Body of pancreas (tissue), 4 donors: Measurements from ENCODE around the gene INTS15. TPM values are rescaled to one million over a fixed set of nuclear protein-coding genes. Genes with fewer than 3 reads are reported as not detected.

Source experiments
- ATAC-seq: fragments of 150-250 bp; one replicate; pipeline ENCODE4 v1.9.1; 2016
- DNase-seq, 4 donors: peaks; one replicate each; pipeline ENCODE4 v3.0.0-alpha.2; 2019
- H3K27ac ChIP-seq, 4 donors: fragments of 200-600 bp; sonication (generic); 1 replicate in 3 of 4; 2 replicates in 1 of 4; pipeline versions ENCODE4 v1.5.1 to v1.6.1; 2016 to 2019; ENCODE audit warnings: mild to moderate bottlenecking in 1 of 4, mixed read lengths in 1 of 4, moderate library complexity in 1 of 4
- H3K27me3 ChIP-seq, 2 donors: fragments of 200-600 bp; sonication (generic); one replicate each; pipeline ENCODE4 v1.6.0; 2016; ENCODE audit warnings: mild to moderate bottlenecking in 1 of 2
- H3K36me3 ChIP-seq, 2 donors: fragments of 200-600 bp; sonication (generic); replicated peaks in 1 of 2; 2 replicates each; pipeline ENCODE4 v1.5.1; 2016; ENCODE audit warnings: low read depth in 2 of 2; ENCODE audit not compliant: insufficient read depth in 1 of 2
- H3K4me1 ChIP-seq: fragments of 200-600 bp; sonication (generic); one replicate; pipeline ENCODE4 v1.6.0; 2016
- H3K4me3 ChIP-seq, 2 donors: fragments of 200-600 bp; sonication (generic); 1 replicate in 1 of 2; 2 replicates in 1 of 2; pipeline ENCODE4 v1.5.1; 2016 to 2019
- H3K9me3 ChIP-seq, 3 donors: fragments of 200-600 bp; sonication (generic); 1 replicate in 2 of 3; 2 replicates in 1 of 3; pipeline ENCODE4 v1.5.1; 2016
- POLR2A ChIP-seq, 3 donors: fragments of 450-650 bp; IDR thresholded peaks; one replicate each; pipeline ENCODE4 v1.6.1; 2016; ENCODE audit warnings: antibody characterized with exemption in 3 of 3, mild to moderate bottlenecking in 2 of 3
- WGBS, 2 donors: methylation state at CpG; one replicate each; pipeline ENCODE4 v1.1.5; 2017; 5-methylcytosine and 5-hydroxymethylcytosine counted together
- intact Hi-C: fragments of 100-400 bp; cut with DNase I; formaldehyde crosslinking; loops from one replicate; pipeline ENCODE4 v1.15.1; 2023
- total RNA-seq, 2 donors: library from RNA; depleted of rRNA; stranded (reverse); fragments of >200 nt; gene quantifications; one replicate each; pipeline ENCODE4 v1.1.0, GENCODE V29; 2016
- TF ChIP-seq, protein P1 (sequence below), 7 experiments: fragments of 450-650 bp in 4 of 7; fragments of 200-600 bp in 3 of 7; sonication (generic) in 3 of 7; IDR thresholded peaks; one replicate each; pipeline ENCODE4 v1.5.1; 2016 to 2019; ENCODE audit warnings: antibody characterized with exemption in 7 of 7

INTS15 gene
- total RNA-seq = 10 to 100 TPM; 25.7 to 40.5 TPM

- Histone ChIP-seq H3K27me3 (no peaks in the 10 kb centered on the region), H3K4me1 (peaks cover 19% of the 10 kb centered on the region), H3K9me3 (no peaks in the 10 kb centered on the region), H3K4me3 (peak within 1 kb of the TSS; percentile 26 to 93), H3K27ac (peak within 1 kb of the TSS; percentile 73 to 88 (median 82)), H3K36me3 (peaks cover 5 to 11% of the 10 kb centered on the region in 2 donors)
- intact Hi-C loops = no loop called here
- WGBS, 2 donors = 0% methylated on average over 4 to 75 of the region's 107 CpGs
- DNase-seq = peak; percentile 75 to 85 (median 82)
- ATAC-seq = peak; percentile 97
- peak in 2 of 3 donors; percentile 31 to 64 for TF ChIP-seq POLR2A (IDR thresholded peaks at IDR 0.05)
- TF ChIP-seq, protein P1, sequence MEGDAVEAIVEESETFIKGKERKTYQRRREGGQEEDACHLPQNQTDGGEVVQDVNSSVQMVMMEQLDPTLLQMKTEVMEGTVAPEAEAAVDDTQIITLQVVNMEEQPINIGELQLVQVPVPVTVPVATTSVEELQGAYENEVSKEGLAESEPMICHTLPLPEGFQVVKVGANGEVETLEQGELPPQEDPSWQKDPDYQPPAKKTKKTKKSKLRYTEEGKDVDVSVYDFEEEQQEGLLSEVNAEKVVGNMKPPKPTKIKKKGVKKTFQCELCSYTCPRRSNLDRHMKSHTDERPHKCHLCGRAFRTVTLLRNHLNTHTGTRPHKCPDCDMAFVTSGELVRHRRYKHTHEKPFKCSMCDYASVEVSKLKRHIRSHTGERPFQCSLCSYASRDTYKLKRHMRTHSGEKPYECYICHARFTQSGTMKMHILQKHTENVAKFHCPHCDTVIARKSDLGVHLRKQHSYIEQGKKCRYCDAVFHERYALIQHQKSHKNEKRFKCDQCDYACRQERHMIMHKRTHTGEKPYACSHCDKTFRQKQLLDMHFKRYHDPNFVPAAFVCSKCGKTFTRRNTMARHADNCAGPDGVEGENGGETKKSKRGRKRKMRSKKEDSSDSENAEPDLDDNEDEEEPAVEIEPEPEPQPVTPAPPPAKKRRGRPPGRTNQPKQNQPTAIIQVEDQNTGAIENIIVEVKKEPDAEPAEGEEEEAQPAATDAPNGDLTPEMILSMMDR (IDR thresholded peaks at IDR 0.05) = peak; percentile 12 to 99 (median 94)
These were observed at the start of gene INTS15 for GRCh38 chr7:6589829-6590644. TSS of gene INTS15 (plus strand) at chr7:6590021. CDS start at chr7:6590284, 263 bp downstream.

DNA sequence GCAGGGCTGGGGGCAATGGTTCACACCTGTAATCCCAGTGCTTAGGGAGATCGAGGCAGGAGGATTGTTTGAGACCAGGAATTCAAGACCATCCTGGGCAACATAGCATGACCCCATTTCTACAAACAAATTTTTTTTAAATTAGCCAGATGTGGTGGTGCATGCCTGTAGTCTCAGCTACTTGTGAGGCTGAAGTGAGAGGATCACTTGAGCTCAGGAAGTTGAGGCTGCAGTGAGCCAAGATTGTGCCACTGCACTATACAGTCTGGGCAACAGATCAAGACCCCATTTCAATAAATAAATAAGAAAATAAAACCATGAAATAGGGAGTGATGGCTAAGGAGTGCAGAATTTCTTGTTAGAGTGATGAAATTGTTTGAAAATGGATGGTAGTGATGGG is 47.5 kb upstream of the INTS15 start:
- TF ChIP-seq, protein P1 (IDR thresholded peaks at IDR 0.05) = no peak
- intact Hi-C loops = no loop called here
- ATAC-seq (no peak), DNase-seq (no peak)
- WGBS, 2 donors = 71 to 87% methylated on average over 1 of the region's 1 CpG
- H3K27me3 ChIP-seq = peaks cover 0 to 5% of the 10 kb centered on the region in 2 donors
- no peaks in the 10 kb centered on the region for H3K4me1 ChIP-seq
- no peak overlapping the region for H3K27ac ChIP-seq
- no peak overlapping the region for H3K4me3 ChIP-seq
- no peaks in the 10 kb centered on the region for H3K36me3 ChIP-seq
- H3K9me3 ChIP-seq = no peaks in the 10 kb centered on the region

- no peaks in the 10 kb centered on the region for H3K9me3 ChIP-seq
- ATAC-seq = no peak
- intact Hi-C loops = no loop called here
These were observed 44.3 kb upstream of the INTS15 start for GRCh38 chr7:6545398-6546126.

DNA sequence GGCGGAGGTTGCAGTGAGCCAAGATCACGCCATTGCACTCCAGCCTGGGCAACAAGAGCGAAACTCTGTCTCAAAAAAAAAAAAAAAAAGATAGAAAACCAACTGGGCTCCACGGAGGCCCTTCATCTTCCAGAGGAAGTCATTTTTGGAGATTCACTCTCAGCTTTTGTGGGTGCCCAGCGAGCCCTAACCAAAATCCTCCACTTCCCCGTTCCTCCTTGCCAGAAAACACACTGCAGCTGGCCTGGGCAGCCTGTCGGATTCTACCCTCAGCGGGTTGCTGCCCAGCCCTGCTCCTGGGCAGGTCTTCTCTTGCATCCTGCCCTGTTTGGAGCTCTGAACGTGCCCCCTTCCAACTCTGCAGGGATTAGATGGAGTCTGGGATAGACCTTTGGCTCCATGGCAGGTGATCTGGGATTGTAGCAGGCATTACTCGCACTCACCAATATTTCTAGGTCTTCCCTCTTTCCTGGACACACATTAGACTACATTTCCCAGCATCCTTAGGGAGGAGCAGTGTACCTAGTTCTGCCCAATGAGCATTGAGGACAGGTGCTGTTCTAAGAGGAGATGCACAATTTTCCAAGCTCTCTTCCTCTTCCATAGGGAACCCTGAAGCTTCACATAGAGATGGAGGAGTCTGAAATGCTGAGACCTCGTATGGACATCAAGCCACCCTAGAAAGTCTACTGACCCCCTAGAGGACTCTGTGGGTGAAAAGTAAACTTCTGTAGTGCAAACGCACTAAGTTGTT is 43.1 kb upstream of the INTS15 start:
- ATAC-seq (no peak), DNase-seq (no peak)
- Histone ChIP-seq H3K36me3 (no peaks in the 10 kb centered on the region), H3K4me3 (no peak overlapping the region), H3K9me3 (no peaks in the 10 kb centered on the region), H3K27me3 (no peaks in the 10 kb centered on the region), H3K27ac (no peak overlapping the region), H3K4me1 (no peaks in the 10 kb centered on the region)
- TF ChIP-seq POLR2A (IDR thresholded peaks at IDR 0.05) = no peak
- TF ChIP-seq, protein P1 (IDR thresholded peaks at IDR 0.05) = no peak
- WGBS, 2 donors = 71% methylated on average over 11 to 12 of the region's 12 CpGs
- intact Hi-C loops = no loop called here

More at GRCh38 chr7:6545398-6546126, 44.3 kb upstream of the INTS15 start:
- H3K36me3 ChIP-seq = no peaks in the 10 kb centered on the region
- WGBS, 2 donors = 69 to 77% methylated on average over 18 to 22 of the region's 22 CpGs
- H3K27ac ChIP-seq = no peak overlapping the region
- H3K4me1 ChIP-seq = no peaks in the 10 kb centered on the region
- H3K27me3 ChIP-seq = no peaks in the 10 kb centered on the region
- no peak for DNase-seq
- H3K4me3 ChIP-seq = no peak overlapping the region
- TF ChIP-seq, protein P1 (IDR thresholded peaks at IDR 0.05) = no peak
- TF ChIP-seq POLR2A (IDR thresholded peaks at IDR 0.05) = no peak
